Fibroblast of villous mesenchyme (primary cell): Measurements from ENCODE around the gene PINLYP. TPM values are rescaled to one million over a fixed set of nuclear protein-coding genes. Genes with fewer than 3 reads are reported as not detected.

Source experiments
- DNase-seq: peaks from one replicate; pipeline ENCODE4 v3.0.0-alpha.2; 2010; ENCODE audit warnings: low read depth
- H3K4me3 ChIP-seq: 2 replicates; pipeline ENCODE4 v1.5.1; 2011; ENCODE audit warnings: low read depth, mild to moderate bottlenecking, low read length
- CTCF ChIP-seq: IDR thresholded peaks from 2 replicates; pipeline ENCODE4 v1.5.1; 2012; ENCODE audit warnings: low read depth, mild to moderate bottlenecking, low read length; ENCODE audit not compliant: insufficient read depth
- total RNA-seq: library from RNA; depleted of rRNA; stranded (reverse); fragments of >200 nt; gene quantifications from 2 replicates; pipeline ENCODE4 v1.2.3, GENCODE V29; 2012

Gene PINLYP
- total RNA-seq: 3.5 TPM in 2 replicates

DNA sequence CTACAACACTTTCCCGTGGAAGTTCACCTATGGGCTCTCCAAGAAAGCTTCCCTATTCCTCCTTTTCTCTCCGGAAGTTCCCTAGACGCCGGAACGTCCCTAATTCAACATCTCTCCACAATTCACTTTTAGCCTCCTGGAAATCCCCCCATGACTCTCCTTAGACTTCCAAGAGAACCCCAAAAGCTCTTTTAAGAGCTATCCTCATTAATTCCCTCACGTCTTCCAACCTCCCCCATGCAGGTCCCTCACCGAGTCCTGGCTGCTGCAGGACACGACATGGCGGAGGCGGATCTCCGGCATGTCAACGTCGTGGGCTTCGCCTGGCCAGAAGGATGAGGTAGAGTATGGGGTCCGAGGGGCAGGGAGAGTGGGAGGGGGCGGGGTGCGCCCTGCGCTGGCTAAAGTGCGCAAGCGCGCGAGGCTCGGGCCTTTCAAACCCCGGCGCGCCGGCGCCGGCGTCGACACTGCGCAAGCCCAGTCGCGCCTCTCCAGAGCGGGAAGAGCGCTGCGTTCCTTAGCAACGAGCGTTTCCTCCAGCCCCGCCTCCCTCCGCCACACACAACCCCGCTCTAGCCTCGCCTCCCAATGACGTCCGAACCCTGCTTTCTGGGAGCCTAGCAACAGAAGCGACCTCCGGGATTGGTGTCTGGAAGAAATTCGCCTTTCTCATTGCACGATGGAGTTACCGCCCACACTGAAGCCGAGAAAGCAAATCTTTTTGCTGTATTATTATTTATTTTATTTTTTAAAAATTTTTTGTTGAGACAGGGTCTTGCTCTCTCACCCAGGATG, at the start of gene PINLYP, which contains the start of gene XRCC1:
Gene PINLYP (plus strand): TSS at position 646 of the 795 bp plus-strand sequence. CDS start 1,391 bp downstream, outside the sequence.
Gene XRCC1 (minus strand): TSS at position 372 of the 795 bp plus-strand sequence. CDS start 69 bp downstream, at position 303.
- H3K4me3 ChIP-seq: peak within 1 kb of the TSS; percentile 93
- DNase-seq: peak; percentile 99
- TF ChIP-seq CTCF: no peak

- peak; percentile 13 for DNase-seq
- H3K4me3 ChIP-seq: peak overlapping the region; percentile 90
- TF ChIP-seq CTCF: no peak
These were observed 49.5 kb upstream of the PINLYP start for GRCh38 chr19:43525836-43526771.

DNA sequence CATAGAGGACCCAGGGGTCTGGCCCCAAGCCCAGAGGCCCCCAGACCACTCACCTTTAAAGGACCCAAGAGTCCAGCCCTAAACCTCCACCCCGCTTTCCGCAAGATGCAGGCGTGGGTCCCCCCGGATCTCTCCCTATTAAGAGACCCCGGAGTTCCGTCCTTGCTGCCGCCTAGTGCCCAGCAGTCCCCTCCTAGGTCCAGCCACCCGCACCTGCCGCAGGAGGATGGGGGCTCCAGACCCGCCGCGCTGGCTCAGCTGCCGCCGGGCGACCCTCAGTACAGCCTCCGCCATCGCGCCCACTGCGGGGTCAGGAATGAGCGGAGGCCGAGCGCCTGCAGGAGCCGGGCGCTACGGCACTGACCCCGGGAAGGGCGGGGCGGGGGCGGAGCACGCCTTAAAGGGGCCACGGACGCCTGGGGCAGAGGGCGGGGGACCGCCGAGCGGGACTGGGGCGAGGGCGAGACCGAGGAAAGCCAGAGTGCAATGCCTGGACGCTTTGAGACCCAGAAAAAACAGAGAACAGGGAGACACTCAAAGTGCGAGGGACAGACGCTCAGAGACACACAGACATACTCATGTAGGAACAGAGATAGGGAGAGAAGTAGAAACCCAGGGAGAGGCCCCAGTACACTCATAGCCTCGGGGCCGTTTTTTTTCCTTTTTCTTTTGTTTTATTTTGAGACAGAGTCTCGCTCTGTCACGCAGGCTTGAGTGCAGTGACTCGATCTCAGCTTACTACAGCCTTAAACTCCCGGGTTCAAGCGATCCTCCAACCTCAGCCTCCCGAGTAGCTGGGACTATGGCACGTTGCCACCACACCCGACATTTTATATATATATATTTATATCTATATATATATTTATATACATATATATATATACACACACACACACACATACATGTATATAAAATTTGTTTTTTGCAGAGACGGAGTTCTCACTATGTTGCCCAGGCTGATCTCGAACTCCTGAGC, 48.4 kb upstream of the PINLYP start, which contains the start of gene ETHE1:
Gene ETHE1 (minus strand): TSS at position 318 of the 976 bp plus-strand sequence. CDS start 24 bp downstream, at position 294.
- peak; percentile 54 for DNase-seq

DNA sequence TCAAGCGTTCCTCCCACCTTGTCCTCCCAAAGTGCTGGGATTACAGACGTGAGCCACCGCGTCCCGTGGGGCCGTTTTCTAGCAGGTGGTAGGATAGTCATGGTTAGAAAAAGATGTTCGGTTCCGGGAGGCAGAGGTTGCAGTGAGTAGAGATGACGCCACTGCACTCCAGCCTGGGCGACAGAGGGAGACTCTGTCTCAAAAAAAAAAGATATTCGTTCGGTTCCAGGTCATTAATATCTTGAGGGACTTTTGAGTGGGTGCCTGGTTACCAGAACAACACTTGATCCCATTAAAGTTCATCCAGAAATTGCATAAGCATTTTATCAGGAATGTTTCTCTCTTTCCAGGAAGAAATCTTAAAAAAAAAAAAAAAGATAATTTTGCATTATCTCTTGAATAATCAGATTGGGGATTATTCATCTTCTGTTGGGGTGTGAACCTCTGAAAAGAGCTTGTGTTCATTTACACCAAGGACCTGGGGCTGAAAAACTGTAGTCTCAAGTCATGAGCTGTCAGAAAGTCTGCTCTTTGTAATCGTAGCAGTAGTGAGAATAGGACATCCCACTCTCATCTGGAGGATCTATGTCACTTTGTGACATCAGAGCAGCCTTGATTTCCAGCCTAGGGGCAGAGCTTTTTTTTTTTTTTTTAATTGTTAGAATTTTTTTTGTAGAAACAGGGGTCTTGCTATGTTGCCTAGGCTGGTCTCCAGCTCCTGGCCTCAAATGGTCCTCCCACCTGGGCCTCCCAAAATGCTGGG, 47.6 kb upstream of the PINLYP start:
- peak overlapping the region; percentile 6 for H3K4me3 ChIP-seq
- DNase-seq: peak; percentile 37
- no peak for TF ChIP-seq CTCF

More for the DNA sequence above, 48.4 kb upstream of the PINLYP start, which contains the start of gene ETHE1:
- peak within 1 kb of the TSS; percentile 90 for H3K4me3 ChIP-seq
- TF ChIP-seq CTCF: no peak

- no peak for TF ChIP-seq CTCF
- DNase-seq: peak; percentile 45
- H3K4me3 ChIP-seq: peak overlapping the region; percentile 69
These were observed 43.0 kb upstream of the PINLYP start for GRCh38 chr19:43532571-43532961.
